Activated T-cell treated with anti-CD3 and anti-CD28 coated beads for 48 hours (primary cell): ENCODE data around the gene ADAMTS7.
"Not testable (repeated sequence)": the region's sequence is repeated elsewhere in the genome, so short reads cannot be mapped to it uniquely, and the experiment has no call there.

Experiments used
- DNase-seq: peaks from one replicate; pipeline ENCODE4 v3.0.0-alpha.2; 2020; ENCODE audit warnings: low read depth

Gene ADAMTS7

DNA sequence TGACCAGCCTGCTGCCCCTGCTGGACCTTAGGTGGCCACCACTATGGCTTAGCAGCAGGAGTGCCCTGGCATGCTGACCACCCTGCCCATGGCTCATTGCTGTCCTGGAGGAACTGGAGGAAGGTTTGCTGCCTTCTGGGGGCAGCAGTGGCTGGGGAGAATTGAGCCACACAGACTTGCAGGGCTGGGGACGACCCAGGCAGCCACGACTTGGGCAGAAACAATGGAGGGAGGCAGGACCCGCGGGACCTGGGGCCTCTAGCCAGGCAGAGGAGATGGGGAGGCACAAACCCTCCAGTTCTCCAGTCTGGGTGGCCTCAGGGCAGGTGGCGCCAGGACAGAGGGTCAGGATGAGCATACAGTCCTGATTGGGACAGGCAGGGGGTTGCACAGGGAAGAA, 32.8 kb downstream of the ADAMTS7 start:
- DNase-seq = no peak

DNA sequence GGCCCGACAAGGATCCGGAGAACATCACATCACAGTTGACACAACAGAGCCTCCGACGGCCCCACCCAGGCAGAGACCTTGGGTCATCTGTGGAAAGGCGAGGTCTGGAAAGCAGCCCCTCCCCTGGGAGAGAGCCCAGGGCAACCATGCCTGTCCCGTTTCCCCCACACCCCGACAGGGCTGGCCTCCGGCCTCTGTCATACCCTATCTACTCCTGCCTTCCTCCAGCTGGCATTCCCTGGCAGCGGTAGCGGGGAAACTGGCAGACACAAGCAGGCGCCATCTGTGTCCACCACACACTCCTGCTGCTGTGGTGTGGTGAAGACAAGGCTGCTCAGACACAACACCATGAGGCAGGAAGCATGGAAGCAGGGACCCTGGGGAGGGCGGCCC, 33.3 kb downstream of the ADAMTS7 start:
- not testable (repeated sequence) for DNase-seq

DNA sequence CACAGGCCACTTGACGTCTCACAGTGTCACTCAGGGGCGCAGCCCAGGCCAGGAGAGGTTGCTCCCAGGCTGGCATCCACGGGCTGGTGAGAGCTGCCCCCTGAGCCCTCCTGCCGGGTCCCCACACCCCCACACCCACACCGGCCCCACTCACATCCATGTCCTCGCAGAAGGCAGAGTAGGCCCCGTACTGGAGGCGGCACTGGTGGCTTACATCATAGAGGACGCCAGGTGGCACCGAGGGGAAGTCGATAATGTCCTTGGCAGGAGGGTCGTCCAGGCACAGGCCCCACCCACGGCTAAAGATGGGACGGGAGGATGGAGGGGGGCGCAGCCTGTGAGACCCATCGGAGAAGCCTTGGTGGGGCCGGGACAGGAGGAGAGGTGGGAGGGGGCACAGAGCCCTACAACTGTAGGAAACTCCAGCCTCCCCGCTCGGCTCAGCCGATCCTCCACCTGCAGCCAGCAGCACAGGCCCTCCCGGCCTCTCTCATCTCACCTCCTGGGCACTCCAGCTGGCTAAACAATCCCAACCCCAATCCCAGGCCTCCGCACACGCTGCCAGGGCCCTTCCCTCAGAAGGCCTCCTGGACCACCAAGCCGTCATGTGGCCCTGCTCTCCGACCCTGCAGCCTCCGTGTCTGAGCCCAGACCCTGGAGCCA, 33.8 kb downstream of the ADAMTS7 start:
- not testable (repeated sequence) for DNase-seq

DNA sequence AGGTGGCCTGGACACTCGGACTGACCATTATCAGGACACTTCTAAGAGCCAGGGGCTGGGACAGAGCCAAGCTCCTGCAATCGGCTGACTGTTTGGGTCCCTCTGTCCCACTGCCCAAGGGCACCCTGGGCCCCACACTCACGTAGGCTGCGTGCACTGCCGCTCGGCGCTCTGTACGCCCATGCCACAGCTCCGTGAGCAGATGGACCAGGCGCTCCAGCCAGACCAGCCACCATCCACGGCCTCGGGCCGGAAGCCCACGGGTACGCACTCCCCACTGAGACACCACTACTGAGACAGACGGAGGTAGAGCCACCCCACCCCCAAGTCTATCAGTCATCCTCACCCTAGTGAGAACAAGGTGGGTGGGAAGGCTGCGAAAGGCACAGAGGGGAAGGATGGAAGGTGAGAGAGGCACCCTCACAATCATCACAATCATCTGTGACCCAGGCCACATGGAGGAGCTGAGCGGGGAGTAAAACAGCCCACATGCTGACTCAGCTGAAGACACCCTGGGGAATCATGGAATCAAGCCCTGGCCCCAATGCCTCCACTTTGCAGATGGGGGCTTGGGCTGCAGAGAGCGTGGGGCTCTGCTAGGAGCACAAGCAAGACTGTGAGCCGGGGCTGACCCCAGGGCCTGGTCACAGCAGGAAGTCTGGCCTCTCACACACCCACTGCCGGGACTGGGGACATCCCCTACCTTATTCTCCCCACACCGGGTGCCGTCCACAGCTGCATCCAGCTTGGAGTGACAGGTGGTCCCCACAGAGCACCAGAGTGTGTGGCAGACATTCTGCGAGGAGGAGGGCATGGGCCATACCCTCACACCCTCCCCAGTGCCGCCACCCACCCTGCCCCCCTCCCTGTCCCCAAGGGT, 35.0 kb downstream of the ADAMTS7 start:
- not testable (repeated sequence) for DNase-seq

DNA sequence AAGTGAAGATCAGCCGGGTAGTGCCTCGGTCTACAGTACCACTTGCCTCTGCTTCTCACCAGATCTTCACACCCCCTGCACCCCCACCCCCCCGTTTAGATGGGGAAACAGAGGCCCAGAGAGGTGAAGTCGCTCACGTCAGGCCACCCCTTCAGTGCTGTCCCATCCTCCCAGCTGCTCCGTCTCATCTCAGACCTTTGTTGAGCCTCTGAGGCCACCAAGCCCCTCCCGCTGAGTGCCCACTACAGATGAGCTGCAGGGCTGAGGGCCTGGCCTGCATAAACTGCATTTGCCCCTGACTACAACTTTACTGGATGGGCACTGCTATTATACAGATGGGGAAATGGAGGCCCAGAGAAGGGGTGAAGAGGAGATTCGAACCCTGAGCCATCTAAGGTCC, 35.8 kb downstream of the ADAMTS7 start:
- no peak for DNase-seq

DNA sequence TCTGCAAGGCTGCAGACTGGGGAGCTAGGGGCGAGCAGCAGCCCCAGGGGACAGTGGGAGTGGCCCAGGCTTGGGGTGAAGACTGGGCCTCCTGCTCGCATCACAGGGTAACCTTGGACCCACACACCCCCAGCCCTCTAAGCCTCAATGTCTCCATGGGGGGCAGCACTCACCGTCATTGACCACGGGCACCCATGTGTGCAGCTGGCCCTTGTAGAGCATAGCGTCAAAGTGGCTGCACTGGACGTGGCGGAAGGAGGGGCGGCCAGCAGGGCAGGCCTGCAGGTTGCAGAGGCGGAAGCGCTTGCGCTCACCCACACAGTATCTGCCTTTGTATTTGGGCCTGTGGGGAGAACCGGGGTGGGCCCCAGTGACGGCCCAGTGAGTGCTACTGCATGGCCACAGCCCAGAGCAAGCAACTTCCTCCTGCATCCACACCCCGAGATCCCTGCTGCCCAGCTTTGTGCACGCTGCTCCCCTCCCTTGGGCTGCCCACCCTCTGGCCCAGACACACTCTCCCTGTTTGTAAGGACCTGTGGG, 36.7 kb downstream of the ADAMTS7 start:
- DNase-seq = not testable (repeated sequence)

DNA sequence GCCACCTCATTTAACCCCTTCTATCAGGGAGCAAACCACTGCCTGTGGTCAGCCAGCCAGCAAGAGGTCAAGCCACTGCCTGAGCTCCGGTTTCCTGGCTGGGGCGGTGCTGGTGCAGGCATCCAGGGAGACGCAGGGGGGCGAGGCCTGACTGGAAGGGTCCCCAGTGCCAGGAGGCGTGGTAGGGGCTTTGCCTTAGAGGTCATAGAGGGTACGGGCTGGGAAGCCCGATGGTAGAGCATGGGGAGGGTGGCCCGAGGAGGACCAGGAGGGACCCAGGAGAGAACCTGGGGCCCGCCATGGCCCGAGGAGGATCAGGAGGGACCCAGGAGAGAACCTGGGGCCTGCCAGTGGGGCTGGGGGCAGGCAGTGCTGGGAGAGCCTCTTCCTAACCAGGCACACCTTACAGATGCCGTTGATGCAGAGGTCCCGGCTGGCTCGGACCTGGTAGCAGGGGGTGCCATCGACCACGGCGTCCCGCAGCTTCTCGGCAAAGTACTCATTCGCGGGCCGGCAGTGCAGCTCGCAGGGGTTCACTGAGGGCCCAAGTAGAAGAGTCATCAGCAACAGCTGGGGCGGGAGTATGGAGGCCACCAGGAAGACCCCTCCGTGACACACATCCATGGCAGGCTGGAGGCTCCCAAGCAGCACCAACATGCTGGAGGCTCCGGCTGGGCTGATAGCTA, 37.4 kb downstream of the ADAMTS7 start:
- DNase-seq = not testable (repeated sequence)

DNA sequence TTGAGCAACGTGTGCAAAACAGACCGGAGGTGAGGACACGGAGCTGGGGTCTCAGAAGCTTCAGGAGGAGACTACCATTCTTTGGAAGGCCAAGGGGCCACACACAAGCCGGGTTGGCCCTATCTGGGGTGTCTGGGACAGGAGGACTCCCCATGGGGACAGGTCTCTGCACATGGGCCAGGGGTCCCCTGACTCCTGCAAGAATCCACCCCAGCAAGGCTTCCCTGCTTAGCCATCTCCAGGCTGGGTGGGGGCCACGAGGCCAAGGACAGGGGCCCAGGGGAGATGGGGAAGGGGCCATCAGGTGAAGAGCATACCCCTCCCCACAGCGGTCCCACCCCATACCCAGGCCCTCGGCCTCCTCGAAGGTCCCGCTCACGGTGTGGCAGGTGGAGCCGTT, 38.5 kb downstream of the ADAMTS7 start:
- no peak for DNase-seq

DNA sequence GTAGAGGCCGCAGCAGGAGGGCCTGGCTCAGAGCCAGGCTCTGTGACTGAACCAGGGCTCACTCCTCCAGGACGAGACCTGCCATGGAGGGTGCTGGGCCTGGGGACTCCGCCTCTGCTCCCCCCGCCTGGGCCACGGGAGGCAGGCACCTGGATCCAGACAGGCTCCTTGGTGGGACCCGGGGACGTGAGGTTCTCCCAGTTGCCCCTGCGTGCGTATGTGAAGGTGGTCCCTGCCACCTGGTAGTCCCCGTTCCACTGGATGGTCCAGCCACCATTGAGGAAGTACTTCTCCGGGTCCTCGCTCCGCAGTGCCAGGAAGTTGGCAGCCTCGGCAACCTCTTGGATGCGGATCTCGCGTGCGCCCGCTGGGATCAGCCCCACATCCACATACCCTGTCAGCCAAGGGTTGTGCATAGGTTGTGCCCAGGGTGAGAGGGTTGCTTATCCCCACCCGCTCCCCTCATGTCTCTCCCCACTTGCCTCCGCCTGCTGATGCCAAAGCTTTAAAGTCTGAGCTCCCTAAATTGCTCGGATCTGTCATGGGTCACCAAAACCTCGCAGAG, 39.7 kb downstream of the ADAMTS7 start:
- DNase-seq = not testable (repeated sequence)

DNA sequence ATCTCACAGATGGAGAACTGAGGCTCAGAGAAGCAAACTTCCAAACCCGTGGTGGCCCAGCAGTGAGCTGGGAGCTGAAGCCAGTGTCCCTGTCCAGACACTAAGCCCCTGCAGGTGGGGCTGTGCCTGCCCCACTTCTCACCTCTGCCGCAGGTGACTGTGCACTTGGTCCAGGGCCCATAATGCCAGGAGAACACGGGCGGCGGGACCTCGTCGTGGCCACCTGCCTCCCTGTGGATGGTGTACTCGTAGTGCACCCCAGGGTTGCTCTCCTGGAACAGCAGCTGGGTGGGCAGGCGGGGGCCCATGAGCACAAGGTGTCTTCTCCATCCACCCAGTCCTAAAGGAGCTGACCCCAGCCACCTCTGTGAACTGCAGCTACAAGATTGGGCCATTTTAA, 40.2 kb downstream of the ADAMTS7 start:
- not testable (repeated sequence) for DNase-seq

DNA sequence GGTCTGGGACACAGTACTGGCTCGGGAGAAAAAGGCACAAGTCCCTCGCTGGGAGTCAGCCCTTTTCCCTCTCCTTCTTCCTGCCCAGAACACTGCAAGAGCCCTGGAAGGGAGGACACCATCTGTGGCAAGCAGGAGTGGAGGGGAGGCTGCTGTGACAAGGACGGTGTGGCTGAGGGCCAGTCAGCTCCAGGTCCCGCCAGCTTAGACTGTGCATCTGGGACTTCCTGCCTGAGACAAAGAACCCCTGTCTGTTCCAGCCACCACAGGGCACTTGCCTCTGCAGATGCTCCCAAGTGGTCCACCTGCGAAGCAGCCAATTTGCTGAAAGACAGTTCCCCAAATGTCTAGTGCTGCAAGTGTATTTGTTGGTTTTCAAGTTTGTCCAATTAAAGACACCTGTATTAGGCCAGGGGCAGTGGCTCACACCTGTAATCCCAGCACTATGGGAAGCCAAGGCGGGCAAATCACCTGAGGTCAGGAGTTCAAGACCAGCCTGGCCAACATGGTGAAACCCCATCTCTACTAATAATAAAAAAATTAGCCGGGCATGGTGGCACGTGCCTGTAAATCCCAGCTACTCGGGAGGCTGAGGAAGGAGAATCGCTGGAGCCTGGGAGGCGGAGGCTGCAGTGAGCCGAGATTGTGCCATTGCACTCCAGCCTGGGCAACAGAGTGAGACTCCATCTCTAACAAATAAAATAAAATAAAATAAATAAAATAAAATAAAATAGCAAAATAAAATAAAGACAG, 41.6 kb downstream of the ADAMTS7 start:
- DNase-seq = not testable (repeated sequence)

DNA sequence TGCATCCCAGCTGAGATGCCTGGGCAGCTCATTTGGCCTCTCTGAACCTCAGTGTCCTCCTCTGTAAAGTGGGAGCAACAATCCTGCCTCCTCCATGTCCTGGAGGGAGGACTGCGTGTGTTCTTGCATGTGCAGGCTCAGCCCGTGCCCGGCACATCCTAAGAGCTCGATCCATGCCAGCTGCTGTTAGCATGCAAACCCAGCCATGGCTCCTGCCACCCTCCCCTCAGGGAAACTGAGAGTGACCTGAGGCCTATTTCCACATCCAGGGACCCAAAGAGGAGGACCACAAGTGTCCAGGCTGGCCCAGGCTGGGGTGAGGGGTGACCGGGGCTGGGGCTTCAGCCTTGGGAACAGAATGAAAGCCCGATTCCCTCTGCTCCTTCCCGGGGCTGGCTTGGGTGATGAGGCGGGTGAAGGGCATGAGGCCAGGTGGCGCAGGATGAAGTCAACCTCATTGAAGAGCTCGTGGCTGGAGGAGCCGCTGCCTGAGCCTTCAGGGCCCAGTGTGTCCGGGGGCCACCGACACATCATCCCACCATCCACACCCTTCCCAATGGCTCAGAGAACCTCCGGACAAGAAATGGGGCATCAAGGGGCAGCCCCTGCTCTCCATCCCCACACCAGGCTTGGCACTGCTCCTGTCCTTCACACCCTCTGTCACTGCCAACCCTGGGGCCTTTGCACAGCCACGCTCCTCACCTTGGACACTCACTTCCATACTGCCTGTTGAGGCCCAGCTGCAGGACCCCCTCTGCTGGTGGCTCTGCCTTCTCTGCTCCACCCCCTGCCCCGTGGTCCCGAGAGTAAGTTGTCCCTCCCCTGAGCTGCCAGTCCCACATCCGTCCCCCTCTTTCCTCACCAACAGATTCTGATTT, 42.5 kb downstream of the ADAMTS7 start:
- DNase-seq = no peak

DNA sequence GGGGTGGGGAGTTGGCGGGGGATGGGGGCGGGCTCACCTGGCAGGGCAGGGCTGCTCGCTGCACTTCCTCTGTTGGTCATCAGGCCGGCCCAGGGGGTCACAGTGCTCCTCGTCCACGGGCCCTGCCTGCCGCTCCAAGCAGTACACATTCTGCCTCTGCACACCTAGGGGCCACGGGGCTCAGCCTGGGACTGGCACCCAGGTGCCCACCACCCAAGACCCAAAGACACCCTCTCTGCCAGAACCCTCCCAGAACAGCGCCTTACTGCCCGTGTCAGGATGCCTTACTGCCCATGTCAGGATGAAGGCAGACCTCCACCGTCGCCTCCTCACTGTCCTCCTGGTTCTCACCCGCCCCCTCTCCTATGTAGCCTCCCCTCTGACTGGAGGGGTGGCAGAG, 43.2 kb downstream of the ADAMTS7 start:
- DNase-seq = no peak

DNA sequence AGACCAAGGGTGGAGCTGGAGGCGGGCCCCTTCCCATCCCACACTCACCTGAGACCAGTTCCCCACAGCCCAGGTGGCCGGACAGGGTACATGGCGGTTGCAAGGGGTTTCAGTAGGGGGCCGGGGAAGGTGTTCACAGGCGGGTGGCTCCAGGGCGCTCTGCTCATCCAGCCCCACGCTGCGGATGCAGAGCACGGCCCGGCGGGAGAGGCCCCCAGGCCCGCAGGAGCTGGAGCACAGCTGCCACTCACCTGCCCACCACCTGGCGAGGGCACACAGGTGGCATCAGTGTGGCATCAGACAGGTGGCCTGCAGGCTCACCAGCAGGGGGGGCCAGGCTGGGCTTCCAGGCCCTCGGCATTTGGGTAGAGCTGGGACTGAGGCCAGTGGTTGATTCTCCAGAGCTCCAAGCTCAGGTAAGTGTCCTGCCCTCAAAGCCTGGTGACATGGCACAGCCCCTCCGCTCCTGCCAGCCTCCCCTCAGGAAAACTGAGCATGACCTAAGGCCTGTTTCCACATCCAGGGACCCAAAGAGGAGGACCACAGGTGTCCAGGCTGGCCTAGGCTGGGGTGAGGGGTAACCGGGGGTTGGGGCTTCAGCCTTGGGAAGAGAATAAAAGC, 43.8 kb downstream of the ADAMTS7 start:
- DNase-seq = no peak

DNA sequence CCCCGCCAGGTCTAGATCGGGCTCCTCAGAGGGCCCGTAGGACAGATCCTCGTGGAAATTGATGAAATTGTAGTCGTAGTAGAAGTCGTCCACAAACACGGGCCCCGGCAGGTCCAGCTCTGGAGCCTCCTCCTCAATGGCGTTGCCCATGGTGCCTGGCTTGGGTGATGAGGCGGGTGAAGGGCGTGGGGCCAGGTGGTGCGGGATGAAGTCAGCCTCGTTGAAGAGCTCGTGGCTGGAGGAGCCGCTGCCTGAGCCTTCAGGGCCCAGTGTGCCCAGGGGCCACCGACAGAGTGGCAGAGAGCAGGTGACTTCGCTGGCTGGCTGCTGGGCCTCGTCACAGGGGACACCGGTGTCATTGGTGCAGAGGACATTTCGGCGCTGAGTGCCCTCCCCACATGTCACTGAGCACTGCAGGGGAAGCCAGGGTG, 44.6 kb downstream of the ADAMTS7 start:
- DNase-seq = not testable (repeated sequence)

DNA sequence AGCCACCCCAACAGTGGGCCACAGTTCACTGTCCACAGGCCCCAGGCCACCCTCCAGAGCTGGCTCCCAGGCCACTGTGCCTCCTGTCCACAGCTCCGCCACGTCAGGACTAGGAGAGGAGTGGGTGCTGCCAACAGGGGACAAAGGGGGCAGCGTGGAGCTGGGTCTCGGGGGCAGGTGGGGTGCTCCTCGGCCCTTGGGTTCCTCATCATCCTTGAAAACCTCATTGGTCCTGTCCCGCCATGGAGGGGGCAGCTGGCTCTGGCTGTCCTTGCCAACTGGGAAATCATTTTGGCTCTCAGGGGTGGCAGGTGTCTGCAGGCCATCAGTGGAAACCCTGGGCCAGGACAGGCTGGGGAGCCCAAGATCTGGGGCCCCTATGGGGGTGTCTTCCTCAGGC, 45.2 kb downstream of the ADAMTS7 start:
- no peak for DNase-seq

DNA sequence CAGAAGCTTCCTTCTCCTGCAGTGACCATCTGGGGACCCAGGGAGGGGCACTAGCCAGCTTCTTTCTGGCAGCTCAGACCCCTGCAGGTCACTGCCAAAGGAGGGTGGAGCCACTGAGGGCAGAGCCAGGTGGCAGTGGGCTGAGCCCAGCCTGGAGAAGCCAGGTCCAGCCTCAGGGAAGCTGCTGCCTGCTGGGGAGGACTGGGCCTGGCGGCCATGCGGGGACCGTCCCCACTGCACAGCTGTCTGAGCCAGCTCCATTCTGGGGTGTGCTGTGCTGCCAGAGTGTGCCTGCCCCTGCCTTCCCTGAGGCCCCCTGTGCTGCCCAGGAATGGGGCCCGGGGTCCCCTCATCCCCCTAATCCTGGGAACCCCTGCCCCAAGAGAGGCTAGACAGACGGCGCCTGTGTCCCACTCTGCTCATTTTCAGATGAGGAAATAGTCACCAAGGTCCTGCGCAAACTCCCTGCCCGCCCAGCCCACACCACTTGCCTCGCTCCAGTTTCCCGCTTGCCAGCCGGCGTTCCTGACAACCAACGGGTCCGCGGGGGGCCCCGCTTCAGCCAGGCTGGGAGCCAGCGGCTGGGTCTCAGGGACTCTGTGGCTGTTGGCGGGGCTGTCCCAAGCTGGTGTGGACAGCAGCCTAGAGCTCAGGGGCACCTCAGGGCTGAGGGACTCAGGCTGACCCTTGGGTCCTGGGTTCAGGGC, 46.0 kb downstream of the ADAMTS7 start:
- not testable (repeated sequence) for DNase-seq

DNA sequence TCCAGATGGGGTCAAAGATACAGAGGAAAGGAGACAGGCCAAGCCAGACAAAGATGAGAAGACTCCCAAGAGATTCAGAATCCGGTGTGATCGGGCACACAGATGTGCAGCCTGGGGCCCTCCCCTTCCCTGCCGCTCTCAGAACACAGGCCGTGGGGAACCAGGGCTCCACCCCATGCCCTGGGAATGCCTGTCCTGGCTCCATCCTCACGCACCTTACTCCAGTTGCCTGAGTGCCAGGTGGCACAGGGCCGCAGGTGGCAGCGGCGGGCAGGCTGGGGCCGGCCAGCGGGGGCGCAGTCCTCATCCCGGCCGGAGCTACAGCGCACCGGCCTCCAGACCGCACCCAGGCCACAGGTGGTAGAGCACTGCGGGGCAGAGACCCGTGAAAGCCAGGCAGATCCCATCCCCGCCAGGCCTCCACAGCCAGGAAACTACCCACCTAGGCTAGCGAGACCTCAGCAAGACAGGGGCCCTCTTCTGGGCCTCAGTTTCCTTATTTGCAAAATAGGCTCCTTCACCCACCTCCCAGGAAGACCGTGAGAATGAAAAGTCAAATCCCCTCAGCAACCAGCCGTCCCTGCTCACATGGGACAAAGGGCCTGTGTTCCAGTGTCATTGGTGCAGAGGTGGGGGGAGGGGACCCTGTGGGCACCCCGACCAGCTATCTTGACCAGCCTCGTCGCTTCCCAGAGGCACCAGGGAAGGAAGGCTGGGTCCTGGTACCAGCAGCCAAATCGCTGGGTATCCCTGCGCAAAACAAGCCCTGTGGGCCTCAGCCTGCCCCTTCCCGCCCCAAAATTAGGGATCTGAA, 46.7 kb downstream of the ADAMTS7 start:
- DNase-seq = not testable (repeated sequence)
